ENCODE measurements around the gene SNAPC4.
"Not testable (repeated sequence)": the region's sequence is repeated elsewhere in the genome, so short reads cannot be mapped to it uniquely, and the experiment has no call there.

Gene SNAPC4

DNA sequence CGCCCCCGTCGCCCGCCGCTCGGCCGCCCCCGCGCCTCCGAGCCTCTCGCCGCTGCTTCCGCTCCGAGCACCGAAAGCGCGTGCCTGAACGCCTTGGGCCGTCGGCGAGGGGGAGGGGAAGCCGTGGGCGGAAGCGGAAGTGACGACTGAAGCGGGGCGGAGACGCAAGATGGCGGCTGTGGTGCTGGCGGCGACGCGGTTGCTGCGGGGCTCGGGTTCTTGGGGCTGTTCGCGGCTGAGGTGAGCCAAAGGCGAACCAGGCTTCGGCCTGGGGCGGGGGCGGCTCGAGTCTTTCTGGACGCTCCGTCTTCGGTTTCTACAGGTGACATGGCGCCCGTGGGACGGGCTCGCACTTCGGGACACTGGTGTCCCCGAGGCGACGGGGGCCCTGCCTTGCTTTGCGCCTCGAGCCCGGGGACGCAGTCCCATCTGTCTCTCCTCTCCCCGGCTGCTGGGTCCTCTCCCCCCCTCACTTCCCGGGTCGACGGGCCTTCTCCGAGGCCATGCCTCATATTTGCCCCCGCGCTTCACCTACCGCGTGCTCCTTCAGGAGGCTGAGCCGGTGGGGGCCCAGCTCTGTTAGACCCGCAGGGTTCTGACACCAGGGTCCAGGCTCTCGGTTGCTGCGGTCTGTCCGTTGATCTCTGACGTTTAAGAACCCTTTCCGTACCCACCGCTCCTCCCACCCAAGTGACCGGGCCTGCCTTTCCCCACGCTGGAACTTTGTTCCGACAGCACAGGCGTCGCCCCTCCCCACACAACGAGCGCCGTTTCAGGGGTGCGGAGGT, 10.7 kb upstream of the SNAPC4 start, which contains the start of the genes ENTR1 and PMPCA:
ENTR1 (minus strand) TSS at position 115 of the 788 bp plus-strand sequence. CDS start 217 bp downstream, outside the sequence.
PMPCA (plus strand) TSS at position 159 of the 788 bp plus-strand sequence; CDS start at position 170, 11 bp downstream.
- peak; percentile 78 to 94 for DNase-seq (ENCODE audit: extremely low read depth in 1 of 2, low read depth in 1 of 2)

DNA sequence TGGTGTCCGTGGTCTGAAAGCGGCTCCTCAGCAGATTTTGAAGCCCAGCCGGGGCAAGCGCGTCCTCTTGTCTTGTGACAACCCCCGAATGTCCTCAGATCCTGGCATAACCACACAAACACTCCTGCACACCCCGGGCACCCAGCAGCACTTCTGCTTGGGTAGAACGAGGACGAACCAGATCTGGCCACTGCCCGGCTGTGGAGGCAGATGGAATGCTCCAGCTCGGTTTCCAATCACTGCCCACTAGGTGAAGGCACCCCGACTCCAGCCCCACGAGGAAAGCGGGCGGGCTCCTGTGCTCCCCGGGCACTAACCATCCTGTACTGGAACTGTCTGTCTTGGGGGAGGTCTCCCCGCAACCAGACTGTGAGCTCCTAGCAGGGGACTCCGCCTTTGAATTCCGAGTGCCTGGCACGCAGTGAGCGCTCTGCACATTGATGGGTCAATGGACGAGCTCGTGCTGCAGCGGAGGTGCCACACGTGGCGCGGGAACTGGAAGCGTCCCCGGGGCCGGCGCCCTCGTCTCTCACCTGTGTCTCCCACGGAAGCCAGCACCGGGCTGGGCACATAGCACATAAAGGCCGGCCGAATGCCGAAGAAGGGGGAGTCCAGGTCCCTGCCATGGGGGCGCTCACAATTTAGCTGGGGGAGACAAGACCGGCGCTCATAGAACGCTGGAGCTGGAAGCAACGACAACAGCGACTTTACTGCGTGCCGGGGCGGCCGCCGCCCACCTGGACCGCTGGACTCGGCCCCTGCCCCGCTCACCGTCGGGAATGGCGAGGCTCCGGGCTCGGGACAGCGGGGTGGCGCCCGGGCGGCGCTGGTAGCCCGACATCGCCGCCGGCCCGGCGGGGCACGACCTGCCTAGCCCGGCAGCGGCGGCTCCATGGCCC, 9.8 kb upstream of the SNAPC4 start:
- DNase-seq (ENCODE audit: extremely low read depth in 1 of 2, low read depth in 1 of 2), result no peak

DNA sequence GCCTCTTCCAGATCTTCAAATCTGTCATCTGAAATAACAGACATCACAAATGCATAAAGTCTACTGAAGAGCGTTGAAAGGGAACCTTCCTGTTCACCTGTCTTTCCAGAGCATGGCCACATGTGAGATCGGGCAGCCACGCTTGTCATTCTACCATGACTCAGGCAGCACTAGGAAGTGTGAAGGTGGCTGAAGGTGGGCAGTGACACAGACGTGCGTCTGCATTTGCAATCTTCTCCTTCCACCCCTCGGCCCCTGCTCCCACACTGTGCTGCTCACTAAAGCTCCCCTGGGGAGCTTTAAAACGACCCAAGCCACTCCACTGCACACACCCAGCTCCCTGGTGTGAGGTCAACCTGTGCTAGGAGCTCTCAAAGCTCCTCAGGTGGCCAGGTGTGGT, 7.9 kb upstream of the SNAPC4 start:
- no peak for DNase-seq (ENCODE audit: extremely low read depth in 1 of 2, low read depth in 1 of 2)

DNA sequence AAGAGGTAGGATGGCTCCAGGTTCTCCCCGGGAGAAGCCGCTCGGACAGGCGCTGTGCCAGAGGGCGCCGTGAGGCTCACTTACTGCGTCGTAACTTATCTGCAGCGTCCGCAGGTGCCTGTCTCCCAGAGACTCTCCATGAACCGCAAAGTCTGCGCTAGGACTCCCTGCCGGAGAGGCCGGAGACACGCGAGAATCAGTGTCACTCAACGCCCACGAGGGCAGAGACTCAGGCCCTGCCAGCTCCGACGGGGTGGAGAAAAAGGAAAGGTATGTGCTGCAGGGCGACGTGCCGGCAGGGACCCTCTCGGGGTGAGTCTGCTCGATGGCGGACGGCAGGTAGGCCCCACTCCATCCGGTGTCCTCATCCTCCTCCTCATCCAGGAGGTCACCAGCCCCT, 7.1 kb upstream of the SNAPC4 start:
- DNase-seq (ENCODE audit: extremely low read depth in 1 of 2, low read depth in 1 of 2), result not testable (repeated sequence)

DNA sequence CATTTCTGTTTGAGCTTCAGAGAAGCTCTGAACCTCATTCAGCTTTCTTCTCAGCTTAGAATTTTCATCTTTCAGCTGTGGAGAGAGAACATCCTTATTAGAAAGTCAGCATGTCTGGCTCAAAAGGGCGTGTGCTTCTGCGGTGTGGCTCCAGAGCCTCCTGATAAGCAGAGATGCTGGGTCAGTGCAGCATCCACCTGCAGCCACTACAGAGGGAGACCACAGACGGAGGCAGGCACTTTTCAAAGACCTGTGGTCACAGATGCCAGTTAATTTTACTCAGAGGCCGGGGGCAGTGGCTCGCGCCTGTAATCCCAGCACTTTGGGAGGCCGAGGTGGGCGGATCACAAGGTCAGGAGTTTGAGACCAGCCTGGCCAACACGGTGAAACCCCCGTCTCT, 5.9 kb upstream of the SNAPC4 start:
- DNase-seq (ENCODE audit: extremely low read depth in 1 of 2, low read depth in 1 of 2), result not testable (repeated sequence)

DNA sequence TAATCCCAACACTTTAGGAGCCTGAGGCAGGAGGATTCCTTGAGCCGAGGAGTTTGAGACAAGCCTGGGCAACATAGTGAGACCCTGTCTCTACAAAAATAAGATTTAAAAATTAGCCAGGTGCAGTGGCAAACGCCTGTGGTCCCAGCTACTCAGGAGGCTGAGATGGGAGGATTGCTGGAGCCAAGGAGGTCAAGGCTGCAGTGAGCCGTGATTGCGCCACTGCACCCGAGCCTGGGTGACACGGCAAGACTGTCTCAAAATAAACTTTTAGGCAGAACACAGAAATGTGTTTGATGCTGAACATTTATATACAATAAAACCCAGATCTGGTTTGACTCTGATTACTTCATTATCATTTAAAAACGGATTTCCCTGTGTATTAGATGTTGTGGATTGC, 5.5 kb upstream of the SNAPC4 start:
- no peak for DNase-seq (ENCODE audit: extremely low read depth in 1 of 2, low read depth in 1 of 2)

DNA sequence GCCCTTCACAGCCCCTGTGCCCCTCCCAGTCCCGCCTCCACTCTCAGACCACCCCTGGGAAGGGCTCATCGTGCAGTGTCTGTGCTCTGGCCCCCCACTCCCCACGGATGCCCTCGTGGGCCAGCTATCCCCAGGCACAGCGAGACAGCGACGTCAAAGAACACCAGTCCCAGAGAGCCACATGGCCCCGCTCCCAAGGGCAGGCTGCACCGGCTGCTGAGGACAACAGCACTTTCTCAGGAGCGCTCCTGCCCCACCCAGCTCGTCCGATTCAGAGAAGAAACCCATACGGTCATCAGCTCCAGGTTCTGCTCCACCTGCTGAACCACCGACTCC, 4.8 kb upstream of the SNAPC4 start:
- DNase-seq (ENCODE audit: extremely low read depth in 1 of 2, low read depth in 1 of 2), result no peak

DNA sequence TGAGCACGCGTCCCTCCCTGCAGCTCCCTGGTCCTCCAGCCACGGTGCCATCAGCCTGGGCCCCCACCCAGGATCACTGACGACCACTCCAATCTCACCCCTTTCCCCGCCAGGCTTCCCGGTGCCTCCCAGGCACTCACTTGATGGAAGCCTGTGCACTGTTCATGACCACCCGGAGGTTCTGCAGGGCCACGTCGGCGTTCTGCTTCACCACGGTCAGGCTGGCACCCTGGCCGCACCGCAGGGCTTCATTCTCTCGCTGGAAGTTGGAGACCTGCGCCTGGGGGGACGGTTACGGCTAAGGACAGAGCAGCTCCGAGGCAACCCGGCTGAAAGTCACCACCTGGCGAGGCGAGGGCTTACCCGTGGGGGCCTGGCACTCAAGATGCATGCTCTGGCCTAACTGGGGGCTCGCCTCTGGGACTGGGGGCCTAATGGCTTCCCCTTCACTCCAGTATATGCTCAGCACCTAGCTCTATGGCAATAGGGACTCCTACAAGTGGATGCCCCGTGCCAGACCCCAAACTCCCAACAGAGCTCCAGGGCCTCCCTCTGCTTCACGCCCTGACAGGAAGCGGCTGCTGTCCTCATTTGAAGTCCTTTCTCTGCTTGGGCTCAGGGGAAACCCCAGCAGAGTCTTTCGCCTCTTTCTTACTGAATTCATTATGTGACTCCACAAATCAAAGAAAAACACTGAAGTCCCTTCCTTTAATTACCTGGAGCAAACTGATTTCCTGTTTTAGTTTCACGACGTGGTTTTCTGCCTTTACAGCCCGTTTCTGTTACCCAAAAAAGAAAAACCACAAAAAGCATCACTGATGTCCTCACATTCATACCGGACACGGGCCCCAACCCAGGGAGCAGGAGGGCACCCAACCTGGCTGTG, 4.2 kb upstream of the SNAPC4 start:
- no peak for DNase-seq (ENCODE audit: extremely low read depth in 1 of 2, low read depth in 1 of 2)

DNA sequence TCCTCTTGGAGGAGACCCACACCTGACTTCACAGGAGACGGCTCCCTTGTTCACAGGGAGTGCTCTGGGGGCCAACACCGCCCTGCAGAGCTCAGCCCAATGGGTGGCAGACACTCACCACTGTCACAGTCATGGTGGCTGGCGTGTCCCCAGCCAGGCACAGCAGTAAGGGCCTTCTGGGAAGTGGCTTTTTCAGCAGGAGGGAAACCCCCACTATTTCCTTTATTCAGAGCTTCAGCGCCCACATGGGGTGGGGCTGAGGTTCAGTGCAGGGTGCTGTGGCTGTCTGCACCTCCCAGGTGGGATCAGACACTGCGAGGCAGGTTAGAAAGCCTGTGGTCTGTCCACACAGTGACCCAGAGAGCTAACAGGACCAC, 3.6 kb upstream of the SNAPC4 start:
- peak; percentile 37 to 44 for DNase-seq (ENCODE audit: extremely low read depth in 1 of 2, low read depth in 1 of 2)

DNA sequence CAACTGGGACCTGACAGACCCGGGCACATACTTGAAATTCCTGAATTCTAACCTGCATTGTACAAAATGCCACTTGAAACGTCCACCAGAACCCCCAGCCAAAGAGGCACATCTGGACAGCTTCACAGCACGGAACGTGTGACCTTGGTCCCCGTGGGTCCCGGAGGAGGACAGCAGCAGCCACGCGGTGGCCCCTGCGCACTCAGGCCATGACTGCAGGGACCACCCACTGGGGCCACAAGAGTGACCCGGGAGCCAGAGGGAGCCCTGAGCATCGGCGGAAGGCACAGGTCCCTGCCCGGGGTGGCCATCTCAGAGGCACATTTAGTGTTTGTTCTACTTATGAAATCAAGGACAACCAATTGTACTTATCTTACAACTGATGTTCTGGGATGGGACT, 2.1 kb upstream of the SNAPC4 start:
- no peak for DNase-seq (ENCODE audit: extremely low read depth in 1 of 2, low read depth in 1 of 2)

DNA sequence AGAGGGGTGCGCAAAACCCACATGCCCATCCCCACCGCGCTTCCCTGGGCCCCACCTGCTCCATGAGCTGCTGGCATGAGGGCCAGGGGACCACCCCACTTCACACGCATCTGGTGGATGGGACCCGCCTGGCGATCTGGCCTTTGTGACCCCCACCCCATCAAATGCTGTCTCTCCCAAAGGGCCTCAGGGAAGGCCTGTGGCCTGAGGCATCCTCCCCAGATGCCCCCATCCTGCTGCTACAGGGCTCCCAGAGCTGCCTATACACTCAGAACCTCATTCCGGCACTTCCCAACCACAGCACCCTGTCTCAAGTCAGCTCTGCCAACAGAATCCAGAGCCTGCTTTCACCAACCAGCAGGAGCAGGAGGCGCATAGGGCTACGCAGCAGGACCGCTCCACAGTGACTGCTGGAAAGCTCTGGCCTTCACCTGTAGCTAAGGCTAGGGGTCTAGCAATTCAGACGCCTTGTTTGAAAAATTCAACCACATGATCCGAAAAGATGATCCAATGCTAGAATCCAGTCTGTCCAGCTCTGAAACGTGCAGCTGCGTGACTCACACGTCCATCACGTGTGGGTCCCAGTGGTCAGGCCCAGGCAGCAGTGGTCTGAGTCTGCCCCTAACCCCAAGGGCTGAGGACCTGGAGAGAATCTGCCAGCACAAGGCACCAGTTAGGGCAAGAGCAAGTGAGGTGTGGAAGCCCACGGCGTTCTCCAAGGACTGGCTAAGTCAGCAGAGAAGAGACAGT, 1.4 kb upstream of the SNAPC4 start:
- no peak for DNase-seq (ENCODE audit: extremely low read depth in 1 of 2, low read depth in 1 of 2)

DNA sequence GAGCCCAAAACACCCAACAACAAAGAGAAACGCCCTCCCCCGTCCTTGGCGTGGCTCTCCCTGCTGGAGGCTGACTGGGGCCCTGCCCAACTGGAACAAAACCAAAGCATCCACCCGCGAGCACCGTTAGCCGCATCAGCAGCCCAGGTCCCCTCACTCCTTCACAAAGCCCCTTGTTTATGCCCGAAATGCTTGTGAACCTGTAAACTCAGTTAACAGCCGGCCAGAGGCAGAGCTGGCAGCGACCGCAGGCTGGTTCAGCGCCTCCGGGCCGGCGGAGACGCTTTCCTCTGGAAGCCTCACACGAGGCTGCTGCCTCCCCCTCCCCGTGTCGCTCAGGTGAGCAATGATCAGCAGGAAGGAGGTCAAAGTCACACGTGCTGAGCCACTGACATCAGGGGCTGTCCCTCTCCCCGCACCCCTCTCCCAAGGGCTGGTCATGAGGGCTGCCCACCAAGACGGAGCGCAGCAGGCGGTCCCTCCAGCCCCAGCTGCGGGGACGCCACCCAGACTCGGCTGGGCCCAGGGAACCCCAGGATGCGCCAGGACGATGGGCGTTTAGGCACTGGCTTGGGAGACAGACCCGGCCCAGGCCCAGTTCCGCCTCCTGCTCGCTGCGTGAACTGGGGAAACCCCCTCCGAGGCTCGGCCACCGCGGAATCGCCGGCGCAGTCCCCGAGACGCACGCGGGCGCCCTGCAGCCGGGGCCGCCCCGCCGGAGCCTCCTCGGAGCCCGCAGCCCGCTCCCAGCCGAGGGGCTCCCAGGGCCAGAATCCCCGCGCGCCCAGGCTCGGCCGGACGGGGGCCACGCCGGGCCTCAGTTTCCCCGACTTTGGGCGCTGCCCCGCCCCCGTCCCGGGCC, 563 bp downstream of the SNAPC4 start:
- DNase-seq (ENCODE audit: extremely low read depth in 1 of 2, low read depth in 1 of 2), result no peak

DNA sequence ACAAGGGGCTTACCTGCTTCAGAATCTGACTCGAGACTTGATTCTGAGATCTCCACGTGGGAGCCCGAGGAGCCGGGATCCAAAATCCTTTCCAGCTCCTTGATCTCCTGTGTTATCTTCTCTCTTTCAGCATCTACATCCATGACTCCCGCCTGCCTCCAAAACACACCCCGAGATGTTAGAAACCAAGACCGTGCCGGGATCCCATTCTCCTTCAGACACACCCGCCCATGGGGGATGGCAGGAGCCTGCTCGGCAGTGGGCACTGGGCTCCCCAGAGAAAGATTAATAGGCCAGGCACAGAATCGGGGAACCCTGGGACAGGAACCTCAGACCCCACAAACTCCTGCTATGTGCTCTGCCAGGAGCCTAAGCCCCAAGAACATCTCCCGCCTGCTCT, 1.7 kb downstream of the SNAPC4 start:
- no peak for DNase-seq (ENCODE audit: extremely low read depth in 1 of 2, low read depth in 1 of 2)

DNA sequence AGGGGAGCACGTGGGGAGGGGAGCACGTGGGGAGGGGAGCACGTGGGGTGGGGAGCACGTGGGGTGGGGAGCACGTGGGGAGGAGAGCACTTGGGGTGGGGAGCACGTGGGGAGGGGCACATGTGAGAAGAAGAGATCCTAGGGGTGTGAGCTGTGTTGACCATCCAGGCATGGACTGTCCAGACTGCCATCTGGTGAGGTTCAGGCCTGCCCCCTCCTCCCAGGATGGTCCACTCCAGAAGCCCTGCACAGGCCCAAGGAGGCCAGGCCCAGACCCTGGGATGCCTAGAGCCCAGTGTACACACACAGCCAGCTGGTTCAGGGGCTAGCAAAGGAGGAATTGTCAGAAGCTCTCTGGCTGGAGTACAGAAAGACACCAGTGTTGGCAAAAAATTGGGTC, 2.3 kb downstream of the SNAPC4 start:
- DNase-seq (ENCODE audit: extremely low read depth in 1 of 2, low read depth in 1 of 2), result no peak

DNA sequence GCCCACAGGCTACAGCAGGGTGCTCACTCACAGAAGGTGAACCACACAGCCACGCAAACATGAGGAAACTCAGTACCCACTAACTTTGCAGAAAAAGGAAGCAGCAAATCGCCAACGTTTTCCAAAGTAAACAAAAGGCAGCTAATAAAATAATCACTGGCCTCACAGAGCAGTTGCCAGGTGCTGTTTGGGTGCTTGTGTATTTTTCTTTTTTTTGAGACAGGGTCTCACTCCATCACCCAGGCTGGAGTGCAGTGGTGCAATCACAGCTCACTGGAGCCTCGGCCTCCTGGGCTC, 3.8 kb downstream of the SNAPC4 start:
- DNase-seq (ENCODE audit: extremely low read depth in 1 of 2, low read depth in 1 of 2), result no peak

DNA sequence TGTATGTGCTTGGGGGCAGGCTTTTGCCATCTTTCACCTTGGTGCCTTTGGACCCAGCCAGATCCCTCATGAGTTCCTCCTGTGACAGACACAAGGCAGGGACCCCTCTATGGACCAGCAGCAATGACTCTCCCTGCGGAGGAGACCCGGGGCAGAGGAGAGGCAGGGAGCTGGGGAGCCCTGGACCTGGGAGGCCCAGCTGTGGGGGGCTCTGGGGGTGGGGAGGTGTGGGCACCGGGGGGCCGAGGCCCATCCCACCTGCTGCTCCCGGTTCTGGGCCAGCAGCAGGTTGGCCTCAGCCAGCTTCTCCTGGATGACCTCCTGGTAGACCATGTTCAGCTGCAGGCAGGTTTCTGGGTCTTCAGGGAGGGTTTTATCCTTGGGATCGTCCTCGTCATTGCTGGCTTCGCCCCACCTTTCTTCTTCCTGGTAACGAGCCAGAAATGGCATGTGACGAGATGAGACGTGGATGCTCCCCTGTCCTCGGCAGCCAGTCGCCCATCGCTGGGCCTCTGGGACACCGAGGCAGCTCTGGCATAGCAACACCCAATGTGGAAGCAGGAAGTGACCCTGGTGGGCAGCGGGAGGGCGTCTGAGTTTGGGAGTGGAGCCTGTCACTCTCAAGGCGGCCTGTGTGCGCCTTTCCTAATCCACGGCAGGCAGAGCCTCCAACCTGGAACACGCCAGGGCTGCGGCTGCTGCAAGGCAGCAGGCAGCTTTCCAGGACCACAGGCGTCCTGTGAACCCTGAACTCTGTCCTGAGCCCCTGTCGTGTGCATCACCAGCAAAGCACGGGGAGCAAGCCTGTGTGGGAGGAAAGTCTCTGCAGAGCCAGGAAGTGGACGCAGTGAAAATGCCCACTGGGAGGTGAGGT, 4.4 kb downstream of the SNAPC4 start:
- DNase-seq (ENCODE audit: extremely low read depth in 1 of 2, low read depth in 1 of 2), result no peak

DNA sequence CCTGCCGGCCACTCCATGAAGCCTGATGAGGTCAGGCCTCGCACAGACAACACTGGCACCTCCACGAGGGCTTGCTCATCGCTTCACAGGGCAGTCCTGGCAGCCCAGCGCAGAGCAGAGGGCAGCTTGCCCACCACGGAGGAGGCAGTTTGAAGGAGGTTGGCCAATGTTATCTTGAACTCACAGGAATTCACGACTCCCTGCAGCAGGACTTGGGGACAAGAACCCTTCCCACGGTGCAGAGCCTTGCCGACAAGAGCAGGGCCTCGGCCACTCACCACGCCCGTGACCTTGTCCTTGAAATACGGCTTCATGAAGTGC, 5.0 kb downstream of the SNAPC4 start:
- no peak for DNase-seq (ENCODE audit: extremely low read depth in 1 of 2, low read depth in 1 of 2)

DNA sequence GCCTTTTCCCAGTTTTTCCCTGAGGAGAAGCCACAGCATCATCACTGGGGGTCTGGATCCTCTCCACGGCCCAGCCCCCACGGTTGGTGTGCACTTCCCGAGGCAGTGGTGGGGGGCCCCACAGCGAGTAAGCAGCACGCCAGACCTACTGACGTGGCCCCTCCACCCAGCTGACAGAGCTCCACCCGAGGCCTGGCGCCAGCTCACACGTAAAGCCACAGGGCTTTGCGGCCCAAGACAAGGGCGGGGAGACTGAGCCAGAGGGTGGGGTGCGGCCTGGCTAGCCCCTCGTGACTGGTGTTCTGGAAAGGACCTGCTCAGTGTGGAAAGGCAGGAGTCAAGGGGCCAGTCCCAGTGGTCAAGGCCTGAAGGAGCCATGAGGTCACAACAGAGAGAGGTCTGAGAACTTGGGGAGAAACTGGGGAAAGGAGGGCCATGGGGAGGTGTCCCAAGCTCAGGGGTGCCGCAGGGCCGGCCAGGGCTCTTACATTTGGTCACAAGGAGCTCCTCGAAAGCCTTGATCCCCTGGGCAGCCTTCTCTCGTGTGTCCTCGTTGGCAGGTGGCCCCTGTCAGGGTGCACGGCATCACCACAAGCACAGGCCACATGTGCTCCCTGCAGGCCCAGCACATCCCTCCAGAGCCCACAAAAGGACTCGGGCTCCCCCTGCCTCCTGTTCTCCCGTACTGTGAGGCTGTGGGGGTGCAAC, 5.5 kb downstream of the SNAPC4 start:
- no peak for DNase-seq (ENCODE audit: extremely low read depth in 1 of 2, low read depth in 1 of 2)
